Sciatic nerve (tissue), 2 donors: ENCODE data around the gene EPC1. TPM values are rescaled to one million over a fixed set of nuclear protein-coding genes. Genes with fewer than 3 reads are reported as not detected.
"Not testable (repeated sequence)": the region's sequence is repeated elsewhere in the genome, so short reads cannot be mapped to it uniquely, and the experiment has no call there.

Source experiments
- ATAC-seq: fragments of 200-7000 bp; cut with Tn5 transposase; one replicate; pipeline ENCODE4 v1.9.1; 2020; ENCODE audit warnings: mild to moderate bottlenecking, moderate library complexity
- DNase-seq: peaks from one replicate; pipeline ENCODE4 v3.0.0-alpha.2; 2020; ENCODE audit warnings: low spot score
- intact Hi-C: fragments of 100-400 bp; cut with DNase I; formaldehyde crosslinking; loops from one replicate; pipeline ENCODE4 v1.14.2; 2022
- total RNA-seq: library from RNA; stranded (reverse); fragmentation: NEBNext Ultra II Directional; extraction: Animal tissue kit (Norgen Biotek cat#: 25700); gene quantifications from one replicate; pipeline ENCODE4 v1.2.1, GENCODE V29; 2021
- donor health status: DM: no; HTN: no; CAD: no.
- donor health status: DM: no; HTN: no; CAD: no.

EPC1 gene
- total RNA-seq, 1 donor from 2014 or later = 63.6 TPM

DNA sequence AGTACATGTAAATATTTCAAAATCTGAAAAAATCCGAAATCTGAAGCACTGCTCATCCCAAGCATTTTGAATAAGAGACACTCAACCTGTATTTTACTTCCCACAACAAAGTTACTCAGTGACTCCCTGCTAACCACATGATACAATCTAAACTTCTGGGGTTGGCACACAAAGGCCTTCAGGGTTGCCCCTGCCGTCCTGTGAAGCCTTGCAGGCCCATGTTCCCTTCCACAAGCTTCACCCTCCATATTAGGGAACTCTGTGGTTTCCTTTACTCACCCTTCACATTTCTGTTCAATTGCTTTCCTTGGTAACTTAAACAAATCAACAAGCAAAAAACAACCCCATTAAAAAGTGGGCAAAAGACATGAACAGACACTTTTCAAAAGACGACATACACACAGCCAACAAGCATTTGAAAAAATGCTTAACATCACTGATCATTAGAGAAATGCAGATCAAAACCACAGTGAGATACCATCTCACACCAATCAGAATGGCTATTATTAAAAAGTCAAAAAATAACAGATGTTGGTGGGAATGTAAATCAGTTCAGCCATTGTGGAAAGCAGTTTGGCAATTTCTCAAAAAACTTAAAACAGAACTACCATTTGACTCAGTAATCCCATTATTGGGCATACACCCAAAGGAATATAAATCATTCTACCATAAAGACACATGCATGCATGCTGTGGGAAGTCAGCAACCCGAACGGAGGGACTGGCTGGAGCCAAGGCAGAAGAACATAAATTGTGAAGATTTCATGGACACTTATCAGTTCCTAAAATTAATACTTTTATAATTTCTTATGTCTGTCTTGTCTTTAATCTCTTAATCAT, 128.5 kb downstream of the EPC1 start:
- intact Hi-C loops, DNase-seq, ATAC-seq: not testable (repeated sequence)

Other genes with a start within 250 kb of the EPC1 start
- 75.8 TPM for gene CCDC7, start 99.0 kb upstream of the EPC1 start, total RNA-seq